Activated CD8-positive, alpha-beta memory T cell treated with anti-CD3 and anti-CD28 coated beads for 36 hours (primary cell): ENCODE measurements around the gene MPV17. TPM values are rescaled to one million over a fixed set of nuclear protein-coding genes. Genes with fewer than 3 reads are reported as not detected.
"Not testable (repeated sequence)": the region's sequence is repeated elsewhere in the genome, so short reads cannot be mapped to it uniquely, and the experiment has no call there.

Experiments used
- CTCF ChIA-PET: fragments of 350-600 bp; sonication (Branson Sonifier 250); formaldehyde crosslinking; loops from one replicate; lab custom pipeline; 2021; ENCODE audit warnings: antibody characterized with exemption; lab: Charles Lee
- POLR2A ChIA-PET: fragments of 350-600 bp; sonication (Branson Sonifier 250); formaldehyde crosslinking; loops from one replicate; lab custom pipeline; 2021; ENCODE audit warnings: antibody characterized with exemption; lab: Charles Lee
- total RNA-seq, 2 experiments: library from RNA; stranded (reverse); gene quantifications; one replicate each; pipeline ENCODE4 v1.2.3, GENCODE V29; 2021

Gene MPV17
- total RNA-seq, 2 experiments from 2014 or later, result 89.3 to 92.8 TPM

- ChIA-PET POLR2A (no interaction called here), CTCF (no interaction called here)
Measured at GRCh38 chr2:27347641-27348040, 24.7 kb upstream of the MPV17 start.

- CTCF ChIA-PET, result no interaction called here
- POLR2A ChIA-PET, result no interaction called here
Measured at GRCh38 chr2:27336173-27336572, 13.3 kb upstream of the MPV17 start.

- ChIA-PET CTCF (no interaction called here), POLR2A (no interaction called here)
Measured at GRCh38 chr2:27335311-27335710, 12.4 kb upstream of the MPV17 start.

GRCh38 chr2:27324720-27325119, 1.8 kb upstream of the MPV17 start:
- CTCF ChIA-PET, result no interaction called here

GRCh38 chr2:27323596-27324285, 844 bp upstream of the MPV17 start:
- ChIA-PET POLR2A (interaction anchor here (1.0 to 2.2 kb wide), 2 partner anchors 47 to 290 kb away, joined by 4 to 9 read pairs; partner anchors contain the start of genes EIF2B4 and SNX17), CTCF (no interaction called here)

More at GRCh38 chr2:27324720-27325119, 1.8 kb upstream of the MPV17 start:
- POLR2A ChIA-PET, result no interaction called here

- POLR2A ChIA-PET, result interaction anchor here (1.0 to 2.2 kb wide), 3 partner anchors 11 to 55 kb away, joined by 3 to 9 read pairs (median 3); partner anchors contain the start of genes EIF2B4 and SNX17
- CTCF ChIA-PET, result interaction anchor here (0.6 to 0.8 kb wide), 3 partner anchors 19 to 70 kb away, joined by 3 to 7 read pairs (median 4); no protein-coding TSS in a partner anchor
Measured at GRCh38 chr2:27322301-27322765, 564 bp downstream of the MPV17 start.

GRCh38 chr2:27320958-27321543, 1.8 kb downstream of the MPV17 start:
- ChIA-PET POLR2A (interaction anchor here (0.6 to 0.7 kb wide), 2 partner anchors 18 to 1998 kb away, joined by 3 to 11 read pairs; no protein-coding TSS in a partner anchor), CTCF (no interaction called here)

GRCh38 chr2:27319839-27320238, 3.1 kb downstream of the MPV17 start:
- CTCF ChIA-PET, result interaction anchor here (0.6 to 0.7 kb wide), 3 partner anchors 29 to 239 kb away, joined by 3 read pairs; no protein-coding TSS in a partner anchor
- POLR2A ChIA-PET, result not testable (repeated sequence)

GRCh38 chr2:27316655-27317412, 6.1 kb downstream of the MPV17 start:
- POLR2A ChIA-PET, result no interaction called here

GRCh38 chr2:27315122-27315521, 7.8 kb downstream of the MPV17 start:
- POLR2A ChIA-PET, result no interaction called here
- CTCF ChIA-PET, result interaction anchor here (0.9 to 1.7 kb wide), 2 partner anchors 12 to 35 kb away, joined by 3 to 6 read pairs; no protein-coding TSS in a partner anchor

More at GRCh38 chr2:27316655-27317412, 6.1 kb downstream of the MPV17 start:
- CTCF ChIA-PET, result no interaction called here

GRCh38 chr2:27314709-27315108, 8.2 kb downstream of the MPV17 start:
- ChIA-PET POLR2A (no interaction called here), CTCF (interaction anchor here (0.6 to 1.7 kb wide), 3 partner anchors 12 to 216 kb away, joined by 3 to 6 read pairs (median 3); no protein-coding TSS in a partner anchor)

- CTCF ChIA-PET, result interaction anchor here (0.6 to 1.7 kb wide), 2 partner anchors 34 to 216 kb away, joined by 3 to 6 read pairs; no protein-coding TSS in a partner anchor
Measured at GRCh38 chr2:27313882-27314645, 8.8 kb downstream of the MPV17 start.

GRCh38 chr2:27312152-27312551, 10.7 kb downstream of the MPV17 start:
- ChIA-PET POLR2A (interaction anchor here (0.6 to 0.8 kb wide), 2 partner anchors 11 to 43 kb away, joined by 3 to 5 read pairs; partner anchors contain the start of gene MPV17), CTCF (interaction anchor here (1.7 kb wide), 1 partner anchor 9 kb away, joined by 7 read pairs; no protein-coding TSS in a partner anchor)

More at GRCh38 chr2:27313882-27314645, 8.8 kb downstream of the MPV17 start:
- POLR2A ChIA-PET, result no interaction called here

- ChIA-PET CTCF (interaction anchor here (0.6 to 1.2 kb wide), 2 partner anchors 39 to 101 kb away, joined by 3 read pairs; no protein-coding TSS in a partner anchor), POLR2A (interaction anchor here (0.6 kb wide), 1 partner anchor 249 kb away, joined by 3 read pairs; no protein-coding TSS in a partner anchor)
Measured at GRCh38 chr2:27309651-27310050, 13.2 kb downstream of the MPV17 start.

- ChIA-PET CTCF (interaction anchor here (1.2 kb wide), 1 partner anchor 102 kb away, joined by 3 read pairs; no protein-coding TSS in a partner anchor), POLR2A (interaction anchor here (0.8 kb wide), 1 partner anchor 37 kb away, joined by 4 read pairs; no protein-coding TSS in a partner anchor)
Measured at GRCh38 chr2:27308359-27308881, 14.5 kb downstream of the MPV17 start, which contains the start of gene UCN. TSS of gene UCN (minus strand) at chr2:27308445. CDS start at chr2:27307895, 550 bp downstream.

GRCh38 chr2:27307545-27308358, 15.1 kb downstream of the MPV17 start:
- ChIA-PET POLR2A (interaction anchor here (0.8 kb wide), 1 partner anchor 37 kb away, joined by 4 read pairs; no protein-coding TSS in a partner anchor), CTCF (no interaction called here)

- ChIA-PET POLR2A (no interaction called here), CTCF (no interaction called here)
Measured at GRCh38 chr2:27307287-27307544, 15.7 kb downstream of the MPV17 start.
